Measurements from ENCODE around the gene SPOCK1. TPM values are rescaled to one million over a fixed set of nuclear protein-coding genes. Genes with fewer than 3 reads are reported as not detected.

SPOCK1 gene
- total and polyA plus RNA-seq, 2 of the 4 experiments (the other 2 are of a cell fraction), result 5.0 to 20.3 TPM

- Histone ChIP-seq H2BK20ac (ENCODE audit: low read depth, low read length) (no peak overlapping the region), H3K27ac (ENCODE audit: insufficient read depth, low read length) (no peak overlapping the region), H2BK5ac (ENCODE audit: low read depth, low read length, poor library complexity, severe bottlenecking) (no peak overlapping the region), H3K27me3 (ENCODE audit: control insufficient read depth, insufficient read depth, low read length) (no peaks in the 10 kb centered on the region), H2AK5ac (ENCODE audit: low read depth, low read length) (no peak overlapping the region), H3K9ac (ENCODE audit: low read depth, low read length) (no peak overlapping the region), H4K5ac (ENCODE audit: low read depth, low read length) (no peak overlapping the region), H4K20me1 (ENCODE audit: insufficient read depth, low read length) (no peaks in the 10 kb centered on the region), H2BK15ac (ENCODE audit: low read depth, low read length) (no peak overlapping the region), H3K79me1 (ENCODE audit: low read depth in 1 of 2, low read length in 2 of 2) (no peaks in the 10 kb centered on the region), H3K4me1 (ENCODE audit: control insufficient read depth, insufficient read depth, low read length) (no peaks in the 10 kb centered on the region), H3K4ac (ENCODE audit: low read depth, low read length) (no peak overlapping the region), H3K14ac (replicated peaks; ENCODE audit: low read depth, low read length) (no peak overlapping the region), H3K23ac (ENCODE audit: low read depth, low read length) (no peak overlapping the region), H2AK9ac (replicated peaks; ENCODE audit: low read depth, low read length, poor library complexity) (no peak overlapping the region), H4K8ac (ENCODE audit: low read depth in 2 of 2, low read length in 2 of 2) (no peak overlapping the region), H3K4me3 (ENCODE audit: insufficient read depth, low read depth, low read length) (no peak overlapping the region), H4K91ac (ENCODE audit: insufficient read depth, low read depth, low read length) (no peak overlapping the region), H3K36me3 (ENCODE audit: control insufficient read depth, insufficient read depth, low read length) (no peaks in the 10 kb centered on the region), H3K56ac (ENCODE audit: extremely low read depth, insufficient read depth, low read length) (no peak overlapping the region), H3K9me3 (ENCODE audit: control insufficient read depth, insufficient read depth, low read length) (no peaks in the 10 kb centered on the region), H2AFZ (replicated peaks; ENCODE audit: low read length, poor library complexity) (no peak overlapping the region), H2BK120ac (ENCODE audit: low read depth, low read length) (no peak overlapping the region), H3K4me2 (ENCODE audit: low read depth, low read length) (no peak overlapping the region), H3K9me1 (ENCODE audit: insufficient read depth, low read length) (no peaks in the 10 kb centered on the region), H3K18ac (ENCODE audit: low read depth, low read length) (no peak overlapping the region)
- WGBS, 2 experiments (ENCODE audit: extremely low coverage in 2 of 2, insufficient read length in 1 of 2), result no CpG with 5 or more reads among the region's 4 CpGs
- ATAC-seq (ENCODE audit: low read depth), result no peak
- in situ Hi-C loops (cut with MboI; ENCODE audit: low sequenced_read_pairs) (no loop called here), intact Hi-C loops (cut with micrococcal nuclease) (no loop called here), dilution Hi-C loops (cut with HindIII; ENCODE audit: low sequenced_read_pairs, unreplicated experiment) (no loop called here)
- BruUV-seq (replicated peaks), result no TSS peak
- DNase-seq, result no peak
- TF ChIP-seq, protein P1, sequence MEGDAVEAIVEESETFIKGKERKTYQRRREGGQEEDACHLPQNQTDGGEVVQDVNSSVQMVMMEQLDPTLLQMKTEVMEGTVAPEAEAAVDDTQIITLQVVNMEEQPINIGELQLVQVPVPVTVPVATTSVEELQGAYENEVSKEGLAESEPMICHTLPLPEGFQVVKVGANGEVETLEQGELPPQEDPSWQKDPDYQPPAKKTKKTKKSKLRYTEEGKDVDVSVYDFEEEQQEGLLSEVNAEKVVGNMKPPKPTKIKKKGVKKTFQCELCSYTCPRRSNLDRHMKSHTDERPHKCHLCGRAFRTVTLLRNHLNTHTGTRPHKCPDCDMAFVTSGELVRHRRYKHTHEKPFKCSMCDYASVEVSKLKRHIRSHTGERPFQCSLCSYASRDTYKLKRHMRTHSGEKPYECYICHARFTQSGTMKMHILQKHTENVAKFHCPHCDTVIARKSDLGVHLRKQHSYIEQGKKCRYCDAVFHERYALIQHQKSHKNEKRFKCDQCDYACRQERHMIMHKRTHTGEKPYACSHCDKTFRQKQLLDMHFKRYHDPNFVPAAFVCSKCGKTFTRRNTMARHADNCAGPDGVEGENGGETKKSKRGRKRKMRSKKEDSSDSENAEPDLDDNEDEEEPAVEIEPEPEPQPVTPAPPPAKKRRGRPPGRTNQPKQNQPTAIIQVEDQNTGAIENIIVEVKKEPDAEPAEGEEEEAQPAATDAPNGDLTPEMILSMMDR (conservative IDR thresholded peaks at IDR 0.05; ENCODE audit: low read depth, low read length), result no peak
- TF ChIP-seq POLR2A (IDR thresholded peaks at IDR 0.05; ENCODE audit: low read depth, low read length) (no peak), RCOR1 (IDR thresholded peaks at IDR 0.05; ENCODE audit: insufficient replicate concordance, low read length) (no peak), MXI1 (IDR thresholded peaks at IDR 0.05; ENCODE audit: borderline replicate concordance, low read depth, low read length) (no peak)
- POLR2A ChIA-PET (ENCODE audit: unreplicated experiment), result no interaction called here
- CTCF ChIA-PET, result no interaction called here
These were observed 437.7 kb downstream of the SPOCK1 start for GRCh38 chr5:137061382-137061781.

Data from IMR-90 (cell line).